ENCODE data around the gene HHIPL1.
"Not testable (repeated sequence)": the region's sequence is repeated elsewhere in the genome, so short reads cannot be mapped to it uniquely, and the experiment has no call there.

Gene HHIPL1

DNA sequence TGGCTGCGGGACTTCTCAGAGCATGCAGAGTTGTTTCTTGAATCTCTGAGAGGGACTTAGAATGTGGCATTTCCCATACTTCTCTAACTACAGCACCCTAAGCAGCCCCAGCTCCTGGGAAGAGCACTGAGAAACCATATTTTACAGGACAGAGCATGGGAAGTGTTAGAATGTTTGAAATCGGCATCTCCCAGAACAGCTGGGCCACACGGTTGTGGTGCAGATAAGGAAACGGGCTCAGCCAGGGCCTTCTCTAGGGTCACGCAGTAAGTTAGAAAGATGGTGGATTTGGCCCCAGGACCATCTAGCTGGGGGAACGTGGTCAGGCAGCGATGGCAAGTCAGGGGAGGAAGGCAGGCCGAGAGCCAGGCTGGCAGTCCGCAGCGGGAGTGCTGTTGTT lies 10.5 kb upstream of the HHIPL1 start:
- no peak for TF ChIP-seq ZNF274 (IDR thresholded peaks at IDR 0.05; ENCODE audit: low read depth, low read length)
- H3K4me3 ChIP-seq (ENCODE audit: low read length), result no peak overlapping the region

DNA sequence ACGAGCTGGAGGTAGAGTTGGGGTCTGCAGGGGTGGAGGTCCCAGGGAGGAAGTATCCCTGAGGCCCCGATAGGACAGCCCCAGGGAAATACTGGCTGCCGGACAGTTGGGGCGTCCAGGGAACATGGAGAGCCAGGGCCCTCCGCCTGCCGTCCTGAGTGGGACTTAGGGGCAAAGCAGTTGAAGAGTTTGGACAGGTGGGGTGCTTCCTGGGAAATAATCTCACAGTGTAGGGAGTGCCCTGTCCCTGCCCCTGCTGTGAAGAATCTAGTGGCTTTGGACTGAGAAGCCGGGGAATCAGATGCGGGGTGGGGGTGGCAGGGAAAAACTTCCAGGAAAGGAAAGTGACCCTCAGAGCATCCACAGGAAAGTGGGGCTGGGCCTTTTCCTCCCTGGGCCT lies 9.8 kb upstream of the HHIPL1 start:
- H3K4me3 ChIP-seq (ENCODE audit: low read length), result no peak overlapping the region
- TF ChIP-seq ZNF274 (IDR thresholded peaks at IDR 0.05; ENCODE audit: low read depth, low read length), result no peak

DNA sequence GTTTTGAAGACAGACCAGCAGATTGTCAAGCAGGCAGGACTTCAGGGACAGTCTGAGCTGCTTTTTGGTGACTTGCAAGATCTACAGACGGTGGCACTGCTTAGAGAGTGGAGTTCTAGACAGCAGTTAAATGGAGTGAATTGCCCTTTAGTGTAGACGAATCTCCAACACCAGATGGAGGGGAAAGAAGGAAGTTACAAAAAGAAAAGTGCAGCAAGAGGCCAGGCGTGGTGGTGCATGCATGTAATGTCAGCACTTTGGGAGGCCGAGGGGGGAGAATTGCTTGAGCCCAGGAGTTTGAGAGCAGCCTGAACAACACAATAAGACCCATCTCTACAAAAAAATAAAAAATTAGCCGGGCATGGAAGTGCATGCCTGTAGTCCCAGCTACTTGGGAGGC lies 8.4 kb upstream of the HHIPL1 start:
- no peak for TF ChIP-seq ZNF274 (IDR thresholded peaks at IDR 0.05; ENCODE audit: low read depth, low read length)
- no peak overlapping the region for H3K4me3 ChIP-seq (ENCODE audit: low read length)

DNA sequence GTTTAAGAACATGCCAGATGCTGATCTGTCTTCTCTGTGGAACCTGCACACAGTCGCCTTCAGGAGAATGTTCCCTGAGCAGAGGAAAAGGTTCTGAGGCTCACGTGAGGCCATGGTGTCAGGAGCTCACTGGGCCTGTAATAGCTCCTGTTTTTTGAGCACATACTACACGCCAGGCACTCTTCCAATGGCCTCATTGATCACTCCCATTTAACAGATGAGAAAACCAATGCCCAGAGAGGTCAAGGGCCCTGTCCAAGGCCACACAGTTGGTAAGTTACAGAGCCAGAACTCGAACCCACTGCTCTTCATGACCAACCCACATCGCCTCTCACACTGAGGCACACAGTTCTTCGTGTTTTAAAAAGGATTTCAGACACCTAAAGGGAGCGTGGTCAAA lies 7.3 kb upstream of the HHIPL1 start:
- H3K4me3 ChIP-seq (ENCODE audit: low read length), result no peak overlapping the region
- TF ChIP-seq ZNF274 (IDR thresholded peaks at IDR 0.05; ENCODE audit: low read depth, low read length), result no peak

DNA sequence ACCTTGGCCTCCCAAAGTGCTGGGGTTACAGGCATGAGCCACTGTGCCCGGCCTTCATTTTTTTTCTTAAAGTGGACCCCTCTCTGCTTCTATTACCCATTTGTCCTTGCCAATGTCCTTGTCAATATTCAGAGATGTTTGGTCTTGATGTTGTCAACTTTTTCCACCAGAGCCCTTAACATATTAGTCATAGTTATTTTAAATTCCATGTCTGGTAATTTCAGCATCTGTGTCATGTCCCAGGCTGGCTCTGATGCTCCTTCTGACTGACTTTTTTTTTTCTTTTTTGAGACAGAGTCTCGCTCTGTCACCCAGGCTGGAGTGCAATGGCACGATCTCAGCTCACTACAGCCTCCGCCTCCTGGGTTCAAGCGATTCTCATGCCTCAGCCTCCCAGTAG lies 2.2 kb upstream of the HHIPL1 start:
- not testable (repeated sequence) for H3K4me3 ChIP-seq (ENCODE audit: low read length)

DNA sequence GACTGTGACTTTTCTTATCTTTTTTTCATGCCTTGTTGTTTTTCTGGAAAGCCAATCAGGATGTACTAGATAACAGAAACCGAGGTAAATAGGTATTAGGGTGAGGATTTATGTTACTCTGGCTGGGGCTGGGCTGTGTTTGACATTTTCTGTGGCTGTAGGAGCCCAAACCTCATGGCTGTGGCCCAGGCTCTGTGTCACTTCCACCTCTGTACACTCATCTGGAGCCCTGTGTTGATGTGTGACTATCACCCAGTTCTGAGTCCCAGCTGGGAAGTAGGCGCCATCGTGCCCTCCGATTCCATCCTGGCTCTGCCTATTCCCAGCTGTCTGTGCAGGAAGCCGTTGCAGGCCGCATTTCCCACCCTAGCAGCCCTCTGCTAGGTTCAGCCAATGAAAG lies 1.6 kb upstream of the HHIPL1 start:
- no peak for TF ChIP-seq ZNF274 (IDR thresholded peaks at IDR 0.05; ENCODE audit: low read depth, low read length)

DNA sequence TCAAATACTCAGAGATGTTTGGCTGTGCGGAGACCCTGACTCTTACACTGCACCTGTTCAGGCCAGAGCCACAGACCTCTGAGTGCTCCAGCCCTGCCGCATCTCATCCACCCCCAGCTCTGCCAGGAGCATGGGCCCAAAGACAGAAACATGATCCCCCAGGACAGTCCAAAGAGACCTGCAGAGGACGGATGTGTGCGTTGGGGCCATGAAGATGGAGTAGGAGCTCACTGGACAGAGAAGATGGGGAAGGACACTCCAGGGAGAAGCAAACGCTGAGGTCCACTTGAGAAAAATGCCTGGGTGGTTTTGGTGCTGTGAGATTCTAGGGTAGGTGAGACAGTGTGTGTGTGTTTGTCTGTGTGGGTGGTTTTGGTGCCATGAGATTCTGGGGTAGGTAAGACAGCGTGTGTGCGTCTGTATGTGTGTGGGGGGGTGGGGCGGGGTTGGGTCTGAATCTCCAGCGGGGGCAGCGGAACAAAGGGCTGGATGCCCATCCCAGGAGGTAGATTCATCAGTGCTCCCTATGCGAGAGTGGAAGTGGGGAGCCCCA lies 818 bp upstream of the HHIPL1 start:
- H3K4me3 ChIP-seq (ENCODE audit: low read length), result no peak overlapping the region
- TF ChIP-seq ZNF274 (IDR thresholded peaks at IDR 0.05; ENCODE audit: low read depth, low read length), result no peak

More for the DNA sequence above, 1.6 kb upstream of the HHIPL1 start:
- H3K4me3 ChIP-seq (ENCODE audit: low read length), result no peak overlapping the region

DNA sequence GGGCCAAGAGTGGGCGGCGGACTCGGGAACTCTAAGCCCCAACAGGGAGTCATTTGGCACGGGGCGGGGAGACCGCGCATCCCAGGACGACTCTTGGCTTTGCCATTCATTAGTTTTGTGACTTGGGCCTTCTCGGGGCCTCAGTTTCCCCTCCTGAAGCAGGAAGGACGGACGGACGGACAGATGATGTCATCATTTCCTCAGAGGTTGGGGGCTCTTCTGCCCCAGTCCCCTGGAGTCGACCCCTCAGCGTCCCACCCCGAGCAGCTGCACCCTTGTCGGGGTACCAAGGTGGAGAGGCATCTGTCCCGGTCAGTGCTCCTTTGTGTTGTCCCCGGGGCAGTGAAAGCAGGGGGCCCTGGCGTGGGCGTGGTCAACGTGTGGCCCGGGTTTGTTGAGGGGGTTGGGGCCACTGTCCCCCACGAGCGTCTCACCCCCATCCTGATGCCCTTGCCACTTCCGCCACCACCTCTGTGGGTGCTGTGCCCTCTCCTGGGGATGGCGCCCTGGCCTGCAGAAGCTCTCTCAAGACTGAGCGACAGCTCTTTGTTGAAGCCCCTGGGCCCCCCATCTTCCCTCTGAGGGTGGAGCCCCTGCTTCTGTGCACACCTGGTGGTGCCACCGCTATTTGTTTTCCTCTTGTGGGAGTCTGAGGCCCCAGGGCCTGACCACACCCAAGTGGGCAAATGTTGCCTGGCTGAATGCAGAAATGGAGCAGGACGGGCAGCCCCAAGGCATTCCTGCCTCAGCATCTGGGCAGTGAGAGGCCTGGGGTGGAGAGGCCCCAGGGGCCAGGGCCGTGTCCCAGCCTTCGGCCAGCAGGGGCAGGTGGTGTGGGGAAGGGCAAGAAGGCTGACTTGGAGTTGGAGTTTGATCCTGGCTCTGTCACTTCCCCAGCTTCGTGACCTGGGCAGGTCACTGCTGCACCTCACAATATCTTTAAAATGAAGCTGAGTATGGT lies 896 bp downstream of the HHIPL1 start:
- H3K4me3 ChIP-seq (ENCODE audit: low read length), result no peak overlapping the region
- TF ChIP-seq ZNF274 (IDR thresholded peaks at IDR 0.05; ENCODE audit: low read depth, low read length), result no peak

DNA sequence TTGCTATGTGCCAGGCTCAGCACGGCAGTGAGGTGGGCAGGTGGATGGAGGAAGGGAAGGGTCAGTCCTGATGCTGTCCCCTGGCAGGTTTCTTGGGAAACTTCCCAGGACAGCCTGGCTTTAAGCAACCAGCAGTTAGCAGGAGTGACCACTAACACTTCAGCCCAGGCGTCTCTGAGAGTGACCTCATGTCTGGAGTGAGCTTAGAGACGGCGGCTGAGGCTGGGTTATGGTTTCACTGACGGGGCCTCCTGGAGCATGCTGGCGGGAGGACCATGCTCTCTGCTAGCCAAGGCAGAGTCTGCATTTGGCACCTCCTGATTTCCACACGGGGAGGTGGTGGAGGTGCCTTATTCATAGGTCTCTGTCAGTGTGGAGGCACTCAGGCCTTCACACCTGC lies 2.5 kb downstream of the HHIPL1 start:
- H3K4me3 ChIP-seq (ENCODE audit: low read length), result no peak overlapping the region
- no peak for TF ChIP-seq ZNF274 (IDR thresholded peaks at IDR 0.05; ENCODE audit: low read depth, low read length)

DNA sequence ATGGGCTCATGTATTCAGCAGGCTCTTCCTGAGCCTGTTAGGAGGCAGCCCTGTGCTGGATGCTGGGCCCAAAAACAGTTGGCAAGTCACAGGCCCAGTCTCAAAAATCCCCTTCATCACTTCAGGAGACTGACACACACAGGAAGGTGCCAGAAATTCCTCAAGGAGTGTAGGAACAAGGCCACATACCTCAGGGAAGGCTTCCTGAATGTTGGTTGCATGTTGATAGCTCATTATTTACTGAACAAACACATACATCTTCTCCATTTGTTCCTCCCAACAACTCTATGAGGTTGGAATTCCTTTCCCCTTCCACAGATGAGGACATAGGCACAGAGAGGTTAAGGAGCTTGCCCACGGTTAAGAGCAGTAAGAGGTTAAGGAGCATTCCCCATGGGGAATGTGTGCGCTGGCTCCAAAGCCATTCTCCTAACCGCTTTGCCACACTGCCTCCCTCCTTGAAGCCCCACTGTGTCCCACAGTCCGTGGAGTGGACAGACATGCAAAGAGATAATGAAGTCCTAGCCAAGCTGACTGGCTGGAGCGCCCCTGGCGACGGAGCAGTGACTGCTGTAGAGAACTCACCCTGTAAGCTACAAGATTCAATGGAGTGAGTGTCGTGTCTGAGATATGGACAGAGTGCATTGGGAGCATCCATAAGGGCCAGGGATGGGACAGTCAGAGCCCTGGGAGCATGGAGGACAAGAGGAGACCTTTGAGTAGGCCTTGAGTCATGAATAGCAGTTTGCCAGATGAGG lies 3.3 kb downstream of the HHIPL1 start:
- no peak for TF ChIP-seq ZNF274 (IDR thresholded peaks at IDR 0.05; ENCODE audit: low read depth, low read length)
- no peak overlapping the region for H3K4me3 ChIP-seq (ENCODE audit: low read length)

DNA sequence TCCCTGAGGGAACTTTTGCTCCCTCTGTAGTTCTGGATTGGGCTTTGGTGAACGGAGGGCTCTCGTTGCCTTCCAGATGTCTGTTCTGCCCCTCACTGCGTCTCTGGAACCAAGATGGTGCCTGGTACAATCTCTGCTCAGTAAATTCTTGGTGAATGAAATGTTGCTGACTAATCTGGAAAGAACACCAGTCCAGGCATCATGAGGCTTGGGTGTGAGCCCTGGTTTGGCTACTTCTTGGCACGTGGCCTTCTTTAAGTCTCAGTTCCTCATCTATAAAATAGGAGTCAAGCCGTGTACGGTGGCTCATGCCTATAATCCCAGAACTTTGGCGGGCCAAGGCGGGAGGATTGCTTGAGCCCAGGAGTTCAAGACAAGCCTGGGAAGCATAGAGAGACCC lies 4.3 kb downstream of the HHIPL1 start:
- TF ChIP-seq ZNF274 (IDR thresholded peaks at IDR 0.05; ENCODE audit: low read depth, low read length), result no peak
- H3K4me3 ChIP-seq (ENCODE audit: low read length), result no peak overlapping the region

DNA sequence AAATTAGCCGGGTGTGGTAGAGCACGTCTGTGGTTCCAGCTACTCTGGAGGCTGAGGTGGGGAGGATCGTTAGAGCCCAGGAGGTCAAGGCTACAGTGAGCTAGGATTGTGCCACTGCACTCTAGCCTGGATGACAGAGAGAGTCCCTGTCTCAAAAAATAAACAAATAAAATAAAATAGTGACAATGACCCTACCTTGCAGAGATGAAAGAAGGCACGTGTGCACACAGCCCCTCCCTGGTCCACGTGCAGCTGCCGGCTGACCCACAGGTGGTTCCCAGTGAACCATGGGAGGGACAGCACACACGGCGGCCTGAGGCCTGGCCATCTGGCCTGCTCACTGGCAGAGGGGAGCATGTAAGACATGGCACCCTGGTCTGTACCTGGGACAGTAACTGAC lies 4.7 kb downstream of the HHIPL1 start:
- TF ChIP-seq ZNF274 (IDR thresholded peaks at IDR 0.05; ENCODE audit: low read depth, low read length), result no peak
- no peak overlapping the region for H3K4me3 ChIP-seq (ENCODE audit: low read length)

DNA sequence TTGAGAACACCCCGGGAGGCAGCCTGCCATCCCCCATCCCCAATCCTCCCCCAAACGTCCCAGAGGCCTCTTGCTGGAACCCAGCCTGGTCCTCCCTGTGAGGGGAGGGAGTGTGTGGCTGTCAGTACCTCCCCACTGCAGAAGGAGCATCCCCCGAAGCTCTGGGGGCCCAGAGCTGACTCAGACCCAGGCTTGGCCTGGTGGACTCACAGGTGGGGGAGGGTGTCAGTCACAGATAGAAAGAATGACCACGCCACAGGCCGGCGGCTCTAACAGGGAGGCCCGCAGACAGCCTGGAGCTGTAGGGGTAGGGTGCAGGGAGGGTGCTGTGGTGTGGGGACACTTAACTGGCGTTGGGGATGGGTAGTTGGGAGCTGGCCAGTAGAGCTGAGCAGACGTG lies 5.3 kb downstream of the HHIPL1 start:
- no peak for TF ChIP-seq ZNF274 (IDR thresholded peaks at IDR 0.05; ENCODE audit: low read depth, low read length)
- H3K4me3 ChIP-seq (ENCODE audit: low read length), result no peak overlapping the region

DNA sequence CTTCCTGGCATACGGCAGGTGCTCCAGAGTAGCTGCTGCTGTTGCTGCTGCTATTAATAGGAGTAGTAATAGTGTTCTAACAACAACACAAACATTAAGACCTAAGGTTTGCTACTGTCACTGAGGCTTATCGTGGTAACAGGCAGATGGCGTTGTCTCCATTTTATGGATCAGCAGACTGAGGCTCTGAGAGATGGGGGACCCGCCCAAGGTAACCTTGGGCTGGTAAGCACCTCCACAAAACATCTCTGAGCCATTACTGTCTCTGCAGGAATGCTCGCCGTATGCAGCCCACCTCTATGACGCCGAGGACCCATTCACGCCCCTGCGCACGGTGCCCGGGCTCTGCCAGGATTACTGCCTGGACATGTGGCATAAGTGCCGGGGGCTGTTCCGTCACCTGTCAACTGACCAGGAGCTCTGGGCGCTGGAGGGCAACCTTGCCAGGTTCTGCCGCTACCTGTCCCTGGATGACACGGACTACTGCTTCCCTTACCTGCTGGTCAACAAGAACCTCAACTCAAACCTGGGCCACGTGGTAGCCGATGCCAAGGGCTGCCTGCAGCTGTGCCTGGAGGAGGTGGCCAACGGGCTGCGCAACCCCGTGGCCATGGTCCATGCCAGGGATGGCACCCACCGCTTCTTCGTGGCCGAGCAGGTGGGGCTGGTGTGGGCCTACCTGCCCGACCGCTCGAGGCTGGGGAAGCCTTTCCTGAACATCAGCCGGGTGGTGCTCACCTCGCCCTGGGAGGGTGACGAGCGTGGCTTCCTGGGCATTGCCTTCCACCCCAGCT lies 7.2 kb downstream of the HHIPL1 start:
- no peak overlapping the region for H3K4me3 ChIP-seq (ENCODE audit: low read length)
- TF ChIP-seq ZNF274 (IDR thresholded peaks at IDR 0.05; ENCODE audit: low read depth, low read length), result no peak
